ENCODE data around the gene TXNRD1.
"Not testable (repeated sequence)": the region's sequence is repeated elsewhere in the genome, so short reads cannot be mapped to it uniquely, and the experiment has no call there.

DNA sequence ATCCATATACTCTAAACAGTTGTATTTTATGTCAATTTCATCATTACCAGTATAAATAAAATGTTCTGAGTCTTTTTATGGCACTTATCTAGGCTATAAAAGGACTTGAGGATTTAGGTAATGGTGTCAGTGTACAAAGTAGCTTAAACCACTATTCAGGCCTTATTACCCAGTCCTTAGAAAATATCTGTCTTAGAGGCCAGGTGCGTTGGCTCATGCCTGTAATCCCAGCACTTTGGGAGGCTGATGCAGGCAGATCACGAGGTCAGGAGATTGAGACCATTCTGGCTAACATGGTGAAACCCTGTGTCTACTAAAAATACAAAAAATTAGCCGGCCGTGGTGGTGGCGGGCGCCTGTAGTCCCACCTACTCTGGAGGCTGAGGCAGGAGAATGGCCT, 112.7 kb downstream of the TXNRD1 start:
- TF ChIP-seq, protein P1, sequence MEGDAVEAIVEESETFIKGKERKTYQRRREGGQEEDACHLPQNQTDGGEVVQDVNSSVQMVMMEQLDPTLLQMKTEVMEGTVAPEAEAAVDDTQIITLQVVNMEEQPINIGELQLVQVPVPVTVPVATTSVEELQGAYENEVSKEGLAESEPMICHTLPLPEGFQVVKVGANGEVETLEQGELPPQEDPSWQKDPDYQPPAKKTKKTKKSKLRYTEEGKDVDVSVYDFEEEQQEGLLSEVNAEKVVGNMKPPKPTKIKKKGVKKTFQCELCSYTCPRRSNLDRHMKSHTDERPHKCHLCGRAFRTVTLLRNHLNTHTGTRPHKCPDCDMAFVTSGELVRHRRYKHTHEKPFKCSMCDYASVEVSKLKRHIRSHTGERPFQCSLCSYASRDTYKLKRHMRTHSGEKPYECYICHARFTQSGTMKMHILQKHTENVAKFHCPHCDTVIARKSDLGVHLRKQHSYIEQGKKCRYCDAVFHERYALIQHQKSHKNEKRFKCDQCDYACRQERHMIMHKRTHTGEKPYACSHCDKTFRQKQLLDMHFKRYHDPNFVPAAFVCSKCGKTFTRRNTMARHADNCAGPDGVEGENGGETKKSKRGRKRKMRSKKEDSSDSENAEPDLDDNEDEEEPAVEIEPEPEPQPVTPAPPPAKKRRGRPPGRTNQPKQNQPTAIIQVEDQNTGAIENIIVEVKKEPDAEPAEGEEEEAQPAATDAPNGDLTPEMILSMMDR (IDR thresholded peaks at IDR 0.05): not testable (repeated sequence)
- not testable (repeated sequence) for TF ChIP-seq POLR2A (IDR thresholded peaks at IDR 0.05)

Measured in thyroid gland (tissue), 4 donors.